Kidney tubule cell (primary cell): ENCODE results near the gene CPM.

Experiments used
- DNase-seq: peaks from one replicate; pipeline ENCODE4 v3.0.0-alpha.2; 2018; ENCODE audit warnings: low spot score

Gene CPM

GRCh38 chr12:68904351-68904962, 28.5 kb downstream of the CPM start:
- DNase-seq: peak; percentile 21

DNA sequence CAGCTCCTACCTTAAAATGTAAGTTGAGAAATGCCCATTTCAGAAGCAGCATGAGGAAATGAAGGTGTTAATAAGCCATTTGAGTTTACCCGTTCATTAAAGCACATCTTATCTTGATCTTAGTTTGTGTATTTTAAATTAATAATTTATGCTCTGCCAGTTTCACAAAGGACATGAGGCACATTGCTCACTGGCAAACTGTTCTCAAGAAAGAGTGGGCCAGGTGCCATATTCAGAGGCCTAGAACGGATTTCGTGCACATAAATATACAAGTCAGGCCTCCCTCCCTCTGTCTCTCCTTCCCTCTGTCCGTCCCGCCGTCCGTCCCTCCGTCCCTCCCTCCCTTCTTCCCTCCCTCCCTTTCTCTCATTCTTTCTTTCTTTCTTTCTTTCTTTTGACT, 29.5 kb downstream of the CPM start:
- no peak for DNase-seq

DNA sequence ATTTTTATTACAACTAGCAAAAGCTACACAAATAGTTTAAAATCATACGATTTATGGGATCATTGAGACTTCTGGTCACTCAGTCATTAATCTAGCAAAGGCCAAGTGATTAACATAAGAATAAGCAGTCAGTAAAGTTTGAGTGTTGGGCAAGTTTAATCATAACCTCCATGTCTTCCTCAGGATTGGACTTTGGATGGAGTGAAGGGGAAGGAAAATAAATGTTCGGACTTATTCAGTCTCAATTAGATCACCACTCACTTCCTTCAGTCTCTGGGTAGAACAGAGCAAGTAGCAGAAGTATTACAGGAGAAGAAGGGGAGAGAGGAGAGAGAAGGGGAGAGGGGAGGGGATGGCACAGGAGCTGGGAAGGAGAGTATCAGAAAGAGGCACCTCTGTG, 31.4 kb downstream of the CPM start:
- no peak for DNase-seq

- no peak for DNase-seq
Observed at GRCh38 chr12:68901145-68901544, 31.8 kb downstream of the CPM start.

DNA sequence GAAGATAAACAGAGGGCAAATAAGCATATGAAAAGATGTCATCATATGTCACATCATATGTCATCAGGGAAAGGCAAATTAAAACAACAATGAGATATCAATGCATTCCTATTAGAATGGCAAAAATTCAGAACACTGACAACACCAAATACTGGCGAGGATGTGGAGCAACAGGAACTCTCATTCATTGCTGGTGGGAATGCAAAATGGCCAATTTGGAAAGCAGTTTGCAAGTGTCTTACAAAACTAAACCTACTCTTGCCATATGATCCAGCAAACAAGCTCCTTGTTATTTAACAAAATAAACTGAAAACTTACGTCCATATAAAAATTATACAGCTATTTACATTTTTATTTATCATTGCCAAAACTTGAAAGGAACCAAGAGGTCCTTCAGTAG, 32.7 kb downstream of the CPM start:
- no peak for DNase-seq

- peak; percentile 95 for DNase-seq
Observed at GRCh38 chr12:68899251-68899771, 33.7 kb downstream of the CPM start.

DNA sequence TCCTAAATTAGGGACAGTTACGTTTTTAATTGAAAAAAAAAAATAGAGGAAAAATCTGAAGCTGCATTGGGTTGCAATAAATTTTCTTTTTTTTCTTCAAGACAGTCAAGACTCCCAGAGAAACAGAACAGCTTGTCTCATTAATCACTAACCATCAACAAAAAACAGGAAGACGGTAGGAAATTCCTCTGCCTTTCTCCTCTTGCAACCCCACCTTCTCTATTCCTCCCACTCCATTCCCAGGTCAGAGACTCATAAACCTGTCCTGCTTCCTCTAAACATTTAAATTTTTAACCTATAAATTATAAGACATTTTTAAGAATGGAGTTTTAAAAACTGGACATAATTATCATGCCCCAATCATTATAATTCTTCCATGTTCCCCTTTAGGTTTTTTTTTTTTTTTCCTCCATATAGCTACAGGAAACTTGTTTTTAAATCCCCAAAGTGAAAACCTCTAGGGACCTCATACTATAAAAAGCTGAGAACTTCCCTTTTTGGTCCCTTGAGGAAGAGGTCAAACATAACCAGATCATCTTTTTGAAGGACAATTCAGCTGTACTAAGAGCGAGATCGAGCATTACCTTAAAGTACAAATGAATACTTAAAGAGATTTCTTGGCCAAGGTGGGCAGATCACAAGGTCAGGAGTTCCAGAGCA, 36.0 kb downstream of the CPM start:
- DNase-seq: peak; percentile 78

- DNase-seq: no peak
Observed at GRCh38 chr12:68894276-68894855, 38.6 kb downstream of the CPM start.

GRCh38 chr12:68893741-68894140, 39.2 kb downstream of the CPM start:
- no peak for DNase-seq

DNA sequence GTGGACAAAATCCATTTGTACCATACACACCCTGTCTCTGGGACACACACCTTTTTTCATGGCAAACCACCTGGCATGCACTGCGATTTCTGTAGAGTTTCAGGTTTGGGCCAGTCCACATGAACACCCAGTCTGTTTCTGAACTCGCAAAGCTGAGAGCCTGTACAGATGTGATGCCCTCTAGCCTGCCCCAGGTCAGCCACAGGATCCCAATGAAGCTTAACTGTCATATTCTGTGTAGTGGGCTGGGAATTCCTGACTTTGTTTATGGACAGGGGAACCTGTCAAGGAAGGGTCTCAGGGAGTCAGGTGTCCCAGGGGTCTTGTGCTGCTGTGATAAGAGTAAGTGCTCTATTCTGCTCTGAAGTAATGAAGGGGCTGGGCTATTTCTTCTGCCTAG, 39.8 kb downstream of the CPM start:
- DNase-seq: no peak

GRCh38 chr12:68891141-68891540, 41.8 kb downstream of the CPM start:
- DNase-seq: no peak

DNA sequence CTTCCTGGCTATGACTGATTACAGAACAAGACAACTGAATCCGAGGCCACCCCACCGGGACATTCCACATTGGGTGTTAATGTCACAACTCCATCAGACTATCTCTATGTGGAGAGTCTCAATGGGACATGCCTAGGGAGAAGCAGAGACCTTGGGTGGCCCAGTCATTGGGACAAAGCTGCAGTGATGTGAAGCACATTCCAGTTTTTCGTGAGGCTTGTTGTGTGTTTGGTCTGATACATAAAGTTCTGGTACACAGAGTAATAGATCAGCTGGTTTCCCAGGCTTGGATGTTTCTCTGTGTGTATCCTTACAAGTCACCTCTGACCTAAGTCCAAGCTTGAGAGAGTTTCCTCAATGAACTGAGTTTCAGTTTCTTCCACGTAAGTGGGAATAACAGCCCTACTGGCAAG, 42.3 kb downstream of the CPM start:
- DNase-seq: no peak

DNA sequence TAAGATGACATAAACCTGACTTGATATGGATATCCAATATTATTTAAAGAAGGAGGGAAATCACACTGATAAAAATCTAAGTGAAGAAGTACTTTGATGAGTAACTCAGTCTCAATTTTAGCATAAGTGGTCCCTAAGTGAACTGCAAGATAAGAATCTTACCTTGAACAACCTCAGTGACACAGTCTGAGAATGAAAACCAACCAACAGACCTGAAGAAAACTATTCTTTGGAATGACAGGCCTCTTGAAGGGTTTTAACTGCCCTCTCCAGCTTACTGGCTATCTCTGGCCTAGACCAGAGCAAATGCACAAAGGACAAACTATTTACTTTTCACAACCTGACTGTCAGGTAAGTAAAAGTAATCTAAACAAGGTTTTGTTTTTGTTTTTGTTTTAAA, 44.7 kb downstream of the CPM start:
- no peak for DNase-seq

GRCh38 chr12:68887641-68888040, 45.3 kb downstream of the CPM start:
- DNase-seq: no peak

GRCh38 chr12:68886636-68887572, 46.1 kb downstream of the CPM start:
- no peak for DNase-seq

GRCh38 chr12:68885381-68885780, 47.6 kb downstream of the CPM start:
- no peak for DNase-seq

DNA sequence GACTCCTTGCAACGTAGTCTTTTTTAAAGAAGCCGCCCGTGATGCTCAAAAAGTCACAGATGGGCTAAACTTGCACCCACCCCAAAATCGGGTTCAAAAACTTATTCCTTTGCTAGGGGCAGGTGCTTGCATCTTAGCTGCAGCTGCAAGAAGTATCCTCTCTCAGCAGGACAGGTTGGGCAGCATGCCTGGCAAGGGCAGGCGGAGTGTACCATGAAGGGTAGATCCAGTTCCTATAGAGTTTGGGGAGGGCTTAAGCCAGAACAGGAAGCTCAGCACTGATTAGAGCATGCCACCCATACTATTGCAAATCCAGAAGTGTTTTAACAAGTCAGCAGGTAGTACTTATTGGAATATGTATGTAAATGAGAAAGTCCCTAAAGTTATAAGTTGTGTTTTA, 48.7 kb downstream of the CPM start:
- DNase-seq: no peak

DNA sequence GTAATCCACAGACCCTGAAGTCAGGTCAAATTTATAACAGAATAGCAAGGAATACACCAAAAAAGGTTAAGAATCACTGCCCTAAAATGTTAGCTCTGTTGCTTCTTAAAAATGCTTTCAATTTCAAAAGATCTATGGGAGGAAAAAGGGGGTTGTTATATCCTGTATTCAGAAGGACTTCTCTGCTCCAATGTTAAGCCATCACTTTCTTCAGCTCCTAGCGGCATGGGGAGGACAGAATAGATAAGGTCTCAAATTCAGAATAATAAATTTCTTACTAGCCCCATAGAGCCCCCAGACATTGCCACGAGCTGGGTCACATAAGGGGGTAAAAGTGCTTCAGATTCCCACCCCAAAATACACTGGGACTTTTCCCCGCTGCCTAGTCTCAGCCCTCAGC, 49.8 kb downstream of the CPM start:
- DNase-seq: no peak

- no peak for DNase-seq
Observed at GRCh38 chr12:68882251-68882964, 50.6 kb downstream of the CPM start.

DNA sequence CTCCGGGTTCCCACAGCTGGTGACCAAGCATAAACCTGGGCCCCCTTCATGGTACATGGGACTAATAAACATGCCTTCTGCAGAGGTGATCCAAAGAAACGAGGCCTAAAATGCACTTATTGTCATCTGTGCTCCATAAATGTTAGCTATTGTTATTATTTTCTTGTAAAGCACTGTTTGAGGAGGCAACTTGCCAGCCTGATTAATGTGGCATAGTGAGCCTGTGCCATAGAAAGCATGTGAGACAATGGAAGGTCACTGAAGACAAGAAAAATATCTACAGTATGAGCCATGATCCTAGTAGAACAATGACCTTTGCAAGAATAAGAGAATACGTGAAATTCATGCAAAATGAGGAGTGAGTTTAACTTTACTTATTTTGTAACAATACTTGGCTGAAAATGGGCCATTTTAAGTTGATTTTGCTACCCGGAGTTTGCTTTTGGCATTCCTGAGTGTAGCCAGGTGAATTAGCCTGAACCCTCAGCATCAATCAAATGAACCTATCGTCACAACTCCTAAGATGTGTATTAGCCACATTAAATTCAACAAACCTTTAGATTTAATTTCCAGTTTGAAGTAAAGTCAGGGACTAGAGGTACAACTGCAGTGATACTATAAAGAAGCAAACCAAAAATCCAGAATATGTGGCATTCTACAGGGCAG, 52.2 kb downstream of the CPM start:
- DNase-seq: no peak

DNA sequence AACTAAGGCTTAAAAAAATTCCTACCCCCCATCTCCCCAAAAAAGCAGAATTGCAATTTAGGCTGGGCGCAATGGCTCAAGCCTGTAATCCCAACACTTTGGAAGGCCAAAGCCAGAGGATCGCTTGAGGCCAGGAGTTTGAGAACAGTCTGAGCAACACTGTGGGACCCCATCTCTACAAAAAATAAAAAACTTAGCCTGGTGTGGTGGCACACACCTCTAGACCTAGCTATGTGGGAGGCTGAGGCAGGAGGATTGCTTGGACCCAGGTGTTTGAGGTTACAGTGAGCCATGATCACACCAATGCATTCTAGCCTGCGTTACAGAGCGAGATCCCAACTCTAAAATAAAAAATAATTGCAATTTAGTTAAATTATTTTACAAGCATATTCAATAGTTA, 54.1 kb downstream of the CPM start:
- DNase-seq: no peak
